HG02623 (cell line): ENCODE data around the gene GSE1.

ENCODE experiments used
- ATAC-seq: cut with Tn5 transposase; IDR thresholded peaks from one replicate; pipeline ENCODE4 v1.9.1; 2021; ENCODE audit warnings: moderate library complexity; ENCODE audit not compliant: unreplicated experiment

The GSE1 gene

DNA sequence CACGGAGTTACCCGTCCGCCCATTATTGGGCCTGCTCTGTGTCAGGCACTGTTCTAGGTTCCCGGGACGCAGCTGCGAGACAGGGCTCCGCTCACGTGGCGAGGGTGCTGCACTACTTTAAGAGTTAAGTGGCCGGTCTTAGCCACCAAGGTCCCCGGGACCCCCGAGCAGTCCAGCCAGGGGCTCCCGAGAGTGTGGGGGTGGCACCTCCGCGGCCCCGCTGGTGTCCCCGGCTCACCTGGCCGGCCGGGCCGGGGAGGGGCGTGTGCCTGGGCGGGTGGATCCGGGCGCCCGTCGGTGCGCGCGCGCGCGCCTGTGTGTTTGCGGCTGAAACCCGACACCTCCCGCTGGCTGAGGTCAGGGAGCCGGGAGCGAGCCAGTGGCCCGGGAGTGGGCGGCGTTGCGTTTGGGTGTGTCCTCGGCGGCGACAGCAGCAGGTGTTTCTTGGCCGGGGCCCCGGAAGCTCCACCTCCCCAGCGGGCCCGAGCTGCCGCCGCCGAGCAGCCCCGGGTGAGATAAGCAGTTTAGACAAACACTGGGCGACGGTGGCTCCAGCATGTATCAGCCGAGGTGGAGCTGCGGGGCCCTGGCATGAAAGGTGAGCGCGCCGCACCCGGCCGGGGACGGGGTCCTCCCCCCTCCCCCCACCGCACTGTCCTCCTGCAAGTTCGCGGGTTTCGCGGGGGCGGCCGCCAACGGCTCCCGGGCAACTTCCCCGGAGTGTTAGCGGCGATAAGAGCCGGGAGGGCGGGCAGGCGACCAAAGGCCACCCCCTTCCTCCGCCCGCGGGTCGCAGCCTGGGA, at the start of gene GSE1:
GSE1 (plus strand) TSS at position 522 of the 803 bp plus-strand sequence; CDS start at position 592, 70 bp downstream.
- peak; percentile 36 for ATAC-seq

GRCh38 chr16:85563515-85564276, 49.4 kb upstream of the GSE1 start:
- no peak for ATAC-seq

GRCh38 chr16:85564277-85565051, 48.7 kb upstream of the GSE1 start:
- ATAC-seq, result no peak

DNA sequence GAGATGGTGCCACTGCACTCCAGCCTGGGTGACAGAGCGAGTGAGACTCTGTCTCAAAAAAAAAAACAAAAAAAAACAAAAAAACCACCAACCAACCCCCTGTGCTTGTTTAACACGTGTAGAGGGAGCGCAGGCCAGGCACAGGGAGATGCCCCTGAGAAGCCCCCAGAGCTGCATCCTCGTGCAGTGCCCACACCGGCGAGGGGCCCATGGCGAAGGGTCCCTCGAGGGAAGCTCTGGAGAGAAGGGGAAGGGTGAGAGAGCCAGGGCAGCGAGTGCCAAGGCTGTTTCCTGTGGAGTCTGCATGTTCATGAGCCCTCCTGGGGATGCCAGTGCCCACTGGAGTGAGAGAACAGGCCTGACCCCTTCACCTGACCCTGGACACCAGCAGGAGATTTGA, 47.8 kb upstream of the GSE1 start:
- ATAC-seq, result no peak

DNA sequence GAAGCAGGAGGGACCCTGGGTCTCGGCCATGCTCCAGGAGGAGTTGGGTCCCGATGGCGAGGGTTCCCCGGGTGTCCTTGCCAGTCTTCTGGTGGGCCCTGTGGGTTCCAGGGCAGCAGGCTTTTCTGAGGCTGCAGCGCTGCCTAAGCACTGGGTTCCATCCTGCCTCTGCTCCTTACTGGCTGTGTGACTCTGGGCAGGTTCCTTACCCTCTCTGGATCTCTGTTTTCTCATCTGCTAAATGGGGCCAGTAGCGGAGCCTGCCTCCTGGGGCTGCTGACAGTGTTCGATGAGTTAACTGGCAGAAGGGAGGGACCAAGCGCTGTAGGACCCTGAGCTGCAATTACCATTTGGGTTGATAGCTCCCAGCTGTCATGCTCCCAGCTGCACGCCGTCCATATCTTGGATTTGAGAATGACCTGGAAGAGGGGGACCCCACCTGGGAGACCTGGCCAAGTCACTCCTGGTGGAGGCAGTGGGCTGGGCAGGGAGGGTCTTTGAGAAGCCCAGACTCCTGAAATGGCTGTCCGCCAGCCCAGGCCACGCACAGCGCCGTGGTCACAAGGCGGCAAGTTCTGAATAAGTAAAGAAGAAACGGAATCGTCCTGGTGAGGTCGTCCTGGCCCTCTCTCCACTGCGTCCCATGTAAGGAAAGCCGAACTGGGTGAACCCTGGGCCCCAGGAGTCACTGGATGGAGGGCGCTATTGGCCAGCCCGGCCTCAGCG, 47.2 kb upstream of the GSE1 start:
- ATAC-seq, result no peak

GRCh38 chr16:85566561-85567100, 46.5 kb upstream of the GSE1 start:
- ATAC-seq, result no peak

DNA sequence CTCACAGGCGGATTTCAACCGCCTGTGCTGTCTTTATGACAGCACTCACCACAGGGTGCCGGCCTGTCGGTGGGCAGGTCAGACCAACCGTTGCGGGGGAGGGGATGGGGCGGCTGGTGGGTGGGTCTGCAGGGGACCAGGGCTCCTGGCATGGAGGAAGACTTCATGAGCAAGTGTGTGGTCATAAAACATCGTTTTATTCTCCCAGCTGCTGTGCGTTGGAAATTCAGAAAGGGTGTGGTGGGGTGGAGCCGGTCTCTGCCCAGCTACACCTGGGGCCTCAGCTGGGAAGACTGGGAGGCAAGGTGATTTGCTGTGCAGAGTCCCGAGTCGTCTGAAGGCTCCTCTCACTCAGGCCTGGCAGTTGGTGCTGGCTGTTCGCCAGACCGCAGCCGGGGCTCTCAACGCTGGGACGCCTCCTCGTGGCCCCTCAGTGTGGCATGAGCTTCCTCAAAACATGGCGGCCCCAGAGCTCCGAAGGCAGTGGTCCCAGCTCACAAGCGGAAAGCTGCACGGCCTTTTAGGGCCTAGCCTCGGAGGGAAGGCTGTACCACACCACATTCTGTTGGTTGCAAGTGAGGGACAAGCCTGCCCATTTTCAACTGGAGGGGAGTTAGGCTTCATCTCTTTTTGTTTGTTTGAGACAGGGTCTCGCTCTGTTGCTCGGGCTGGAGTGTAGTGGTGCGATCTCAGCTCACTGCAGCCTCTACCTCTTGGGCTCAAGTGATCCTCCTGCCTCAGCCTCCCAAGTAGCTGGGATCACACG, 45.8 kb upstream of the GSE1 start:
- no peak for ATAC-seq

- no peak for ATAC-seq
Observed at GRCh38 chr16:85567935-85568334, 45.2 kb upstream of the GSE1 start.

DNA sequence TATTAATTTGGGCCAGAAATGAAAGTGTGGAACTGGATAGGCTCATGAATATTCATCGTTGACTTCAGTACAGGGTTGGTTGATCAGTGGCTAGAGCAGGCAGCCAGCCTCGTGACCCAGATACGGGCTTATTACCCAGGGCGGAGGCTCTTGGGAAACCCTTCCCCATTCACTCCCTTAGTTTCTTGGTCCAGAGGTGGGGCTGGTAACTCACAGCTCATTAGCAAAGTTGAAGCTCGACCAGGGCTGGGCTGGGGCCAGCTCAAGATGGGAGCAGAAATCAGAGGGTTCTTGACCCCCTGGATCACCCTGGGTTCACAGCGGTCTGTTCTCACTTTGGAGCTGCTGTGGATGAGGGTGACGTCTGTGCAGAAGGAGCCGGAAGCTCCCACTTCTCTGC, 44.6 kb upstream of the GSE1 start:
- ATAC-seq, result no peak

GRCh38 chr16:85569039-85569614, 44.0 kb upstream of the GSE1 start:
- ATAC-seq, result no peak

- ATAC-seq, result peak; percentile 62
Observed at GRCh38 chr16:85569615-85570212, 43.4 kb upstream of the GSE1 start.

DNA sequence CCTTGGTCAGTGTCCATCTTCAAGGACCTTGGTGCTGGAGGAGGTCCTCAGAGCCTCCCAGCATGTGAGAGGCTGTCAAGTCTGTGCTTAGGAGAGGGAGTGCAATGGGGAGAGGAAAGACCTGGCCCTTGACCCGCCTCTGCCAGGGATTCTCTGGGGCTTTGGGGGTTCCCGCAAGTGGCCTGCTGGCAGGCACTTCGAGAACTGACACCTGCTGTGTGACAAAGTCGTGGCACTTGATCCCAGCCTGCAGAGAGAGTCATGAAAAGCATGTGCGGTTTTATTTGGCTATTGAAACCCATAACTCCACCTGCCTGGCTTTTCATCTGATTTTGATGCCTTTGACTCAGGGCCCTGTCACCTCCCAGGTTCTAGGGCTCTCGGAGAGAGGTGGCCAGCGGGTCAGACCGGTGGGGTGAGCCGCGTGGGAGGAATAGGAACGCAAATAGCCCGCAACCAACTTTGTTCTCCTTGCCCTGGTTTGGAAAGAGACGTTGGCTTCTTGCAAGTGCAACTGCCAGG, 42.8 kb upstream of the GSE1 start:
- no peak for ATAC-seq

DNA sequence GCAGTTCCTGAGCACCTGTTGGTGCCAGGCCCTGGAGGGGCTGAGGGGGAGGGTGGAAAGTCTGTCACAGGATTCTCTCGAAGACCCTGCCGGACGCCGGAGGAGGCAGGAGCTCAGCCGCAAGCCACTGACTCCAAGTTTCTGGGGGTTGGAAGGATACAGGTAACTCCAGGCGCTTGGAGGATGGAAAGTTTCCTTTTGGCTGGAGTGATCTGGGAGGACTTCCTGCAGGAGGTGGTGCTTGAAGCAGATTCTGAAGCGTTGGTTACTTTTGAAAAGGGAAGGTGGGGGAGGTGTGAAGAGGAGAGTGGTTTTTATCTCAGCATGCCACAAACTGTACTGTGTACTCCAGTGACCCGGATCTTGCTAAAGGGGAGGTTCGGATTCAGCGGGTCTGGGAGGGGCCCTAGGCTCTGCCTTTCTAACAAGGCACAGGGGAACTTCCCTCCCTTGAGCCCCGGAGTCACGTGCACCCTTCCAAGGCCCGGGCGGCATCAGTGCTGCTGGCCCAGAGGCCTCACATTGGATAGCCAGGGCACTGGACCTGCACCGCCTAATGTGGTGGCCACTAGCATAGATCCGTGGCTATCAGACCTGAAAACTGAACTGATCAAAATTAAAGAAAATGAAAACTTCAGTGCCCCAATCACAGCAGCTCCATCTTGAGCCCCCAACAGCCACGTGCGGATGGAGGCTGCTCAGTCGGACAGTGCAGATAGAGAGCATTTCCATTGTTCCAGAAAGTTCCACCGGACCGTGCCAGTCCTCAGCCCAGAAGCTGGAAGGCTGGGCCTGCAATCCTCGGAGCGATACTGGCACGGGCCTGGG, 42.2 kb upstream of the GSE1 start:
- ATAC-seq, result peak; percentile 36

DNA sequence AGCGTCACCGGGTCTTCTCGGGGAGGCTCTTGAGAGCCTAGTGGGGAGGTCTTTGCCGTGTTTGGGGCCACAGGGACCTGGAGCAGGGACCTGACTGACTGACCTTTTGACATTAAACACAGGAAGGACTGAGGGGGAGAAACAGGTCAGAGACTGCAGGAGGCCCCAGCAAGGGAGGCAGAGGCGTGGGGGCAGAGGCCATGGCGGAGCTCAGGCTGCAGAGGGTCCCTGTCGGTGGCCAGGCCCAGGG, 41.6 kb upstream of the GSE1 start:
- ATAC-seq, result no peak

DNA sequence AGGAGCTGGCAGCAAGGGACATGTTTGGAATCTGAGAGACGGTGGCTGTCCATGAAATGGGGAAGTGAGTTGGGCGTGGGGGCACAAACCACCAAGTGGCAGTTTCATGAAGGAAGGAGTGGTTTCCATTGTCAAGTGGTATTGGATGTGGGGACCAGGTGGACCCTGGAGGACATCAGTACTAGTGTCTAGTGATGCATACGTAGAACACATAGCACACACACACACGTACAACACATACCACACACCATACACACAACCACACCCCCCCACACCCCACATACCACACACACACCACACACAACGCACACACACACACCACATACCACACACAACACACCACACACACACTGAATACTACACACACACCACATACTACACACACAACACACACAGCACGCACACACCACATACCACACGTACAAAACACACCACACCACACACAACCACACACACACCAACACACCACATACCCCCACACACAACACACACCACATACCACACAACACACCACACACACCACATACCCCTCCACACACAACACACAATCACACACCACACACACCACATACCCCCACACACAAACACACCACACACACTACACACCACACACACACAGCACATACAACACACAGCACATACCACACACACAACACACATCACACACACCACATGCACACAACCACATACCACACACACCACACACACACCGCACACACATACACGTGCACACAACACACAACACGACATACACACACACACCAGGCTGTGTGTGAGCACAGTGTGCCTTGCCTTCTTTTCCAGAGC, 41.1 kb upstream of the GSE1 start:
- no peak for ATAC-seq

DNA sequence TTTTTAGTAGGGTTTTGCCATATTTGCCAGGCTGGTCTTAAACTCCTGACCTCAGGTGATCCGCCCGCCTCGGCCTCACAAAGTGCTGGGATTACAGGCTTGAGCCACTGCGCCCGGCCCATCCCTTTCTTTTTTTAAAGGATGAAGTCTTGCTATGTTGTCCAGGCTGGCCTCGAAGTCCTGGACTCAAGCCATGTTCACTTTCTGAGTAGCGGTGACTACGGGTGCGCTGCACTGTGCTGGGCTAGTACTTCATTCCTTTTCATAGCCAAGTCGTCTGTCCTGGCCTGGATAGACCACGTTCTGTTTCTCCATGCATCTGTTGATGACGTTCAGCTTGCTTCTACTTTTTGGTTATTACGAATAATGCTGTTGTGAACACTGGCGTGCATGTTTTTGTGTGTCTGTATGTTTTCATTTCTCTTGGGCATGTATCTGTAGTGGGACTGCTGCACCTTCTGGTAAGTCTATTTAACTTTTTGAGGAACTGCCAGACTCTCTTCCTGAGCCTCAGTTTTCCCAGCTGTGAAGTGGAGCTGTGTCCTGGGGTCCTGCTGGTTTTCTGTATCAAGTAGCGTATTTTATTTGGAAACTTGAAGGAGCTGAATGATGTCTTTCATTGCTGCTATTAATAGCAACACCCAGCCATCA, 40.0 kb upstream of the GSE1 start:
- ATAC-seq, result no peak
